Astrocyte (in vitro differentiated cells and primary cell): ENCODE results near the gene RBMXL3.

Source experiments
- EZH2 ChIP-seq: IDR thresholded peaks from 2 replicates; pipeline ENCODE4 v1.6.1; 2012; ENCODE audit warnings: mild to moderate bottlenecking, low read length, inconsistent platforms; ENCODE audit not compliant: insufficient read depth
- TF ChIP-seq, protein P1 (sequence below): IDR thresholded peaks from 2 replicates; pipeline ENCODE4 v1.5.1; 2011; ENCODE audit warnings: low read depth, mild to moderate bottlenecking, inconsistent platforms, low read length, moderate library complexity; ENCODE audit not compliant: insufficient read depth

DNA sequence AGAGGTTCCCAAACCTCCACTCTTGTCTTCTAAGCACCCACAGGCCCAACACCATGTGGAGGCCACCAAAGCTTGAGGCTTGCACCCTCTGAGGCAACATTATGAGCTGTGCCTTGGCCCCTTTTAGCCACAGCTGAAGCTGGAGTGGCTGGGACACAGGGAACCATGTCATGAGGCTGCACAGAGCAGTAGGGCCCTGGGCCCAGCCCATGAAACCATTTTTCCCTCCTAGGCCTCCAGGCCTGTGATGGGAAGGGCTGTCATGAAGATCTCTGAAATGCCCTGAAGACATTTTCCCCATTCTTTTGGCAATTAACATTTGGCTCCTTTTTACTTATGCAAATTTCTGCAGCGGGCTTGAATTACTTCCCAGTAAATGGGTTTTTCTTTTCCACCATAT is 14.8 kb downstream of the RBMXL3 start:
- TF ChIP-seq, protein P1, sequence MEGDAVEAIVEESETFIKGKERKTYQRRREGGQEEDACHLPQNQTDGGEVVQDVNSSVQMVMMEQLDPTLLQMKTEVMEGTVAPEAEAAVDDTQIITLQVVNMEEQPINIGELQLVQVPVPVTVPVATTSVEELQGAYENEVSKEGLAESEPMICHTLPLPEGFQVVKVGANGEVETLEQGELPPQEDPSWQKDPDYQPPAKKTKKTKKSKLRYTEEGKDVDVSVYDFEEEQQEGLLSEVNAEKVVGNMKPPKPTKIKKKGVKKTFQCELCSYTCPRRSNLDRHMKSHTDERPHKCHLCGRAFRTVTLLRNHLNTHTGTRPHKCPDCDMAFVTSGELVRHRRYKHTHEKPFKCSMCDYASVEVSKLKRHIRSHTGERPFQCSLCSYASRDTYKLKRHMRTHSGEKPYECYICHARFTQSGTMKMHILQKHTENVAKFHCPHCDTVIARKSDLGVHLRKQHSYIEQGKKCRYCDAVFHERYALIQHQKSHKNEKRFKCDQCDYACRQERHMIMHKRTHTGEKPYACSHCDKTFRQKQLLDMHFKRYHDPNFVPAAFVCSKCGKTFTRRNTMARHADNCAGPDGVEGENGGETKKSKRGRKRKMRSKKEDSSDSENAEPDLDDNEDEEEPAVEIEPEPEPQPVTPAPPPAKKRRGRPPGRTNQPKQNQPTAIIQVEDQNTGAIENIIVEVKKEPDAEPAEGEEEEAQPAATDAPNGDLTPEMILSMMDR = no peak
- no peak for TF ChIP-seq EZH2
